HG03025 (cell line): ENCODE measurements around the gene DOCK9.

ENCODE experiments used
- ATAC-seq: cut with Tn5 transposase; IDR thresholded peaks from one replicate; pipeline ENCODE4 v1.9.1; 2021; ENCODE audit warnings: mild to moderate bottlenecking, moderate library complexity; ENCODE audit not compliant: unreplicated experiment, low FRiP score

The DOCK9 gene

GRCh38 chr13:98890186-98890585 lies 87.7 kb downstream of the DOCK9 start:
- ATAC-seq: no peak

- ATAC-seq: no peak
Measured at GRCh38 chr13:98889419-98890085, 88.3 kb downstream of the DOCK9 start.

- no peak for ATAC-seq
Measured at GRCh38 chr13:98888890-98889279, 89.0 kb downstream of the DOCK9 start.

- ATAC-seq: no peak
Measured at GRCh38 chr13:98888222-98888889, 89.5 kb downstream of the DOCK9 start.

- no peak for ATAC-seq
Measured at GRCh38 chr13:98886587-98887230, 91.2 kb downstream of the DOCK9 start.

- no peak for ATAC-seq
Measured at GRCh38 chr13:98885600-98885999, 92.3 kb downstream of the DOCK9 start.

- no peak for ATAC-seq
Measured at GRCh38 chr13:98883998-98884397, 93.9 kb downstream of the DOCK9 start.

GRCh38 chr13:98881390-98881789 lies 96.5 kb downstream of the DOCK9 start:
- no peak for ATAC-seq

GRCh38 chr13:98880677-98881076 lies 97.2 kb downstream of the DOCK9 start:
- no peak for ATAC-seq

- ATAC-seq: no peak
Measured at GRCh38 chr13:98879957-98880356, 97.9 kb downstream of the DOCK9 start.

GRCh38 chr13:98879127-98879520 lies 98.7 kb downstream of the DOCK9 start:
- no peak for ATAC-seq

- no peak for ATAC-seq
Measured at GRCh38 chr13:98878486-98879126, 99.3 kb downstream of the DOCK9 start.

GRCh38 chr13:98877936-98878335 lies 99.9 kb downstream of the DOCK9 start:
- no peak for ATAC-seq

- ATAC-seq: no peak
Measured at GRCh38 chr13:98877466-98877865, 100.4 kb downstream of the DOCK9 start.

- peak; percentile 90 for ATAC-seq
Measured at GRCh38 chr13:98875146-98875729, 102.6 kb downstream of the DOCK9 start.

- no peak for ATAC-seq
Measured at GRCh38 chr13:98874029-98874397, 103.9 kb downstream of the DOCK9 start.

- no peak for ATAC-seq
Measured at GRCh38 chr13:98873377-98874028, 104.4 kb downstream of the DOCK9 start.

- ATAC-seq: no peak
Measured at GRCh38 chr13:98871727-98872126, 106.1 kb downstream of the DOCK9 start.

- ATAC-seq: no peak
Measured at GRCh38 chr13:98869408-98870090, 108.3 kb downstream of the DOCK9 start.

- no peak for ATAC-seq
Measured at GRCh38 chr13:98868932-98869331, 108.9 kb downstream of the DOCK9 start.
